ENCODE results near the gene DLL4.
"Not testable (repeated sequence)": the region's sequence is repeated elsewhere in the genome, so short reads cannot be mapped to it uniquely, and the experiment has no call there.

The DLL4 gene

GRCh38 chr15:40943764-40944365 lies 14.7 kb downstream of the DLL4 start:
- no peak for DNase-seq

GRCh38 chr15:40944510-40945296 lies 15.6 kb downstream of the DLL4 start:
- no peak for DNase-seq

GRCh38 chr15:40948706-40949473 lies 19.8 kb downstream of the DLL4 start:
- DNase-seq: no peak

DNA sequence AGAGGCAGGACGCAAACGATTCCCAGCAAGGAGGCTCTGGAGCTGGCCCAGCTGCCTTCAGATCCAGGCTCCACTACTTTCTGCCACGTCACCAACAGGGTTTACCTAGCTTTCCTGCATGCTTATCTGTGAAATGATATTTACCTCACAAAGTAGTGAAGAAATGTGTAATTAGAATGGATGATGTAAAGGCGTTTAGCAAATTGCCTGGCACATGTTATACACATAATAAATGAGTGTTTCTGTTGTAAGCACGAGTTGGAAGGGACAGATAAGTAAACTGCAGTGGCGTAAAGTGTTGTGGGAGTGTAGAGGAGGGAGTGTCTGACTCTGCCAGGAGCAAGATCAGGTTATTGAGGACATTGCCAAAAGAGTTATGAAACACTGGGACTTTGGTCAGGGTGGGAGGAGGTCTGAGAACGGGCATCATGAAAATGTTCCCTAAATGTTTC lies 20.6 kb downstream of the DLL4 start:
- DNase-seq: no peak

DNA sequence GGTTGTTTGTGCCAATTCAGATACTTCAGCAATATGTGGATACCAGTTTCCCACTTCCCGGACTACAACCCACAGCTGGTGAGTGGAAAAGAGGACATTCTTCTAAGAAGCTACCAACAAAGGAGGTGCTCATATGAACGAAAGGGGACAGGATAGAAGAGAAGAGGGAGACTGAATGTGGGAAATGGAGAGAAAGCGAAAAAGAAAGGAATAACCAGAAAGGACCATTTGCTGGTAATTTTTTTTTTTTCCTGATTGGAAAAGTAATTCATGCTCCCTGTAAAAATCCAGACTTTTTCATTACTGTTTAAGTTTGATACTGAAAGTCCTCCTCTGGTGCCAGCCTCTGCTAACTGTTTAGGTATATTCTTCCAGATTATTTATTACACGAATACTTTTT lies 22.6 kb downstream of the DLL4 start:
- DNase-seq: no peak

DNA sequence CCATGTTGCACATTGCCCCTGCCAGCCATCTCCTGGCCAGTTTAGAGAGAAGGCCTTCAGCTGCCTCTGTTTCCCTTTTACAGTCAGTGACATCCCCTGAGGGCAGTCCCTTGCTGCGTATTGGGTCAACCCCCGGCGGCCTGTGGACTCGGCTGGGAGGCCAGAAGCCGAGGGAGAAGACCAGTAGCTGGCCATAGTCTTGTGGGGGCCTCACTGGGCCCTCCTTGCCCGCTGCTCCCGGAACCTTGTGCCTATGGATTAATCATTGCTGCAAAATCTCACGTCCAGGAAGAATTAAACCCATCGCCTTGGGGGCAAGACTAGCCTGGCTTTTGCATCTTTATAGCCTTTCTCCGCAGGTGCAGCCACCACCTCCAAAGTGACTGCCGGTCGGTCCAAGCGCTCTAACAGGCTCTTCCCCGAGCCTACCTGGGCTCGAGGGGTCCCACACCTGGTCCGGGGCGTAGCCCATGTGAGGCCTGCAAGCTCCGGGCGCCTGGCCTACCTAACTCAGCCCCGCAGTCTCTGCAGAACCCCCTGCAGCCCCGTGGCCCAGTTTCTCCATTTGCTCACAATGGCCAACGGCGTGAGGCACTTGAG lies 23.3 kb downstream of the DLL4 start:
- DNase-seq: no peak

DNA sequence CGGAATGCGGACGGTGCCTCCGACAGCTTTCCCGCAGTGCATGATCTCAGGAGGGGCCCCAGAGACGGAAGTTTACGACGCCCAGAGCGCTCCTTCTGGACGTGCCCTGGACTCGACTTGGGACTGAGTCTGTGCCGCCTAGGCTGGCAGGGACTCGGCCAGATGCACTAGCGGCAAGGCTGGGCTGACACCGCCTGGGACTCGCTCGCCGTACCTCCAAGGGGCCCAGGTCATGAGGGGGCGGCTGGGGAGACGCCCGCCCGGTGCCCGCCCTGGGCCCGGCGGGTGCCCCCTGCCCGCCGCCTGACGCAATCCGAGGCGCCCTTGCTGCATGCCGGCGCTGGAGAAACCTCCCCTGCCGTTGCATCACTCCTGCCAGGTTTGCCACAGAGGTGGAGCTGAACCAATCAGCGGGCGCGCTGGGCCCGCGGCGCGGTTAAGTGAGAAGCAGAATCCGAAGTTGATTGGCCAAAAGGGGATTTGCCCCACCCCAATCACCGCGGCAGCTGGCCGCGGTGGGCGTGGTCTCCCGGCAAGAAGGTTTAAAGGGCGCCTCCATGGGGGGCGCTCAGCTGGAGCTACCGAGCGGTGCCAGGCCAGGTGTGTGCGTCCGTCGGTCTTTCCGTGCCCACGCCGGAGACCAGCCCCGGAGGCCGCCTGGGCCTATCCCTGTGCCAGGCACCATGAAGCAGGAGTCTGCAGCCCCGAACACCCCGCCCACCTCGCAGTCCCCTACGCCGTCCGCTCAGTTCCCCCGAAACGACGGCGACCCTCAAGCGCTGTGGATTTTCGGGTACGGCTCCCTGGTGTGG lies 24.0 kb downstream of the DLL4 start, which contains the start of gene CHAC1:
Gene CHAC1 (plus strand): TSS at position 571 of the 812 bp plus-strand sequence. CDS start 113 bp downstream, at position 684.
- DNase-seq: peak; percentile 86

GRCh38 chr15:40953713-40954074 lies 24.6 kb downstream of the DLL4 start:
- DNase-seq: no peak

- not testable (repeated sequence) for DNase-seq
Measured at GRCh38 chr15:40954158-40954848, 25.2 kb downstream of the DLL4 start.

GRCh38 chr15:40955141-40955903 lies 26.2 kb downstream of the DLL4 start:
- no peak for DNase-seq

DNA sequence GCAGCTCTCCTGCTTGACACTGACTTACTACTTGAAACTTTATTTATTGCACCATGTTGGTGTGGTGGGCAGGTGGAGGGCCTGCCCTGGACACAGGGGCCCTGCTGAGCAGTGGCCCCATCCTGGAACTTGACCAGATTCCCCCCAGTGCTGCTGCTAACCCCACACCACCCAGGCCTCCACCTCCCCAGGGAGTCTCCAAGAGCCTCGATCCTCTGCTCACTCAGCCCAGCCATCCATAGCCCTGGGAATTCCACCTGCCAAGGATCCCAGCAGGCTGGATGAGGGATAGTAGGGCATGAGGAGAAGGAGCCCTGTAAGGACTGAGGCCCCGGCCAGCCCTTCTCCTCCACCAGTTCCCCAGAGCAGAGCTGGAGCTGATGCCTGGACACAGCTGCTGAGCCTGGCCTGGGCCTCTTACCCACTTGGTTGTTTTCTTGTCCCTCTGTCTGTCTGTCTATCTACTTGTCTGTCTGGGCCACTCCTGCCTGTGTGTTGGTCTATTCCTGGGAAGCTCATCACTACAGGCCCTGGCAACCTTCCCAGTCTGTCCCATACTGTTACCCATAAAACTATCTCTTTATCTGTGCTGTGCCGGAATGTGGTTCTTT lies 26.9 kb downstream of the DLL4 start:
- DNase-seq: no peak

DNA sequence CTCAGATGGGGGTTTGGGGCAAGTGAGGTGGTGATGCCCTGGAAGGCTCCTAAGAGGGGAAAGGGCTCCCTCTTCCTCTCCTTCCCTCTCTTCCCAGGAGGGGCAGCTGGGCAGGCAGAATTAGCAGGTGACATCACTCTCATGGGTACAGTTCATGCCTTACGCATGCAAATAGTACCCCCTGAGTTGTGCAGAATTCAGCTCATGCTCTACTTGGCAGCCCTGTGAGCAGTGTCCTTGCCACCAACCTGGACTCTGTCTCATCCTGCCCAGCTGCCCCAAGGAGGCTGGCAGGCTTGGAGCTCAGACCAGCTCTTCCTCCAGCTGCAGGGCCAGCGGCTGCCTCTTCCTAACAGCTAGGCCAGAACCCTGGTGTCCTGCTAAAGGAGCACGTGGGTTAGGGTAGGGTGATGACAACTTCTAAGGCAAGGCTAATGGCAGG lies 27.4 kb downstream of the DLL4 start:
- no peak for DNase-seq

DNA sequence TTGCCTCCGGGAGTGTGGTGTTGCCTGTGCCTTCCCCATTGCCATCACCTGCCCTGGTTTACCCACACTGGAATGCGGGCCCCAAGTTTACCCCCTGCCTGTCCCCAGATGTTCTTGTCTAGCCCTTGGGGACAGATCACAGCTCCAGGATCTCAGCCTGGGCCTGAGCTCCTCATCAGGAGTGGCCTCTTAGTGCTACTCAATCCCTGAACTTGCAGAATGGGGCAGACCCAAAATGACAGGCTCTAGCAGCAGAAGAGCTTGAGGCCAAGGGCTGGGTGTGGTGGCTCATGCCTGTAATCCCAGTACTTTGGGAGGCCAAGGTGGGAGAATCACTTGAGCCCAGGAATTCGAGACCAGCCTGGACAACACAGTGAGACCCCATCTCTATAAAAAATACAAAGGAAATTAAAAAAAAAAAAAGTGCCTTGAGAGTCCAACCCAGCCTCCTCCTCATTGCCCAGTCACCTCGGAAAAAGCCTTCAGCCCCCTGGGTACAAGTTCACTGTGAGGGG lies 28.0 kb downstream of the DLL4 start:
- no peak for DNase-seq

DNA sequence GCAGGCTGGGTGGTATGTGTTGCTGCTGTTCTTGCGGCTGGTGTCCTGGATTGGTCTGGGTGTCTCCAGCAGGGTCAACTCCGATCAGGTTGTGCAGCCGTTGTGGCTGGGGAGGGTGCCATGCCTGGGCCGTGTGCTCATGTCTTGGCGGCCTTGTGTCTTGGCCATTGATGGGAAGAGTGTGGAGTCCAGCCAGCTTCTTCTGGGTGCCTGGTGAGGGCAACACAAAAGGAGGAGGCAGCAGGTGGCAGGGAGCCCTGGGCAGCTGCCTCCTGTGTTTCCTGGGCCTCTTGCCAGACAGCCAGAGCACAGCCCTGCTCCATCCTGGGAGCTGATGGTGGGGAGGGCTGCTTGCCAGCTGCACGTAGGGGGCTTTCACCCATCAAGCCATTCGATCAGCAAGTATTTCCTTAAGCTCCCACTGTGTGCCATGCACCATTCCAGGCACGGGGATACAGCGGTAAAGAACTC lies 28.5 kb downstream of the DLL4 start:
- peak; percentile 76 for DNase-seq

- DNase-seq: no peak
Measured at GRCh38 chr15:40958146-40958545, 29.0 kb downstream of the DLL4 start.

GRCh38 chr15:40958723-40959122 lies 29.6 kb downstream of the DLL4 start:
- DNase-seq: no peak

GRCh38 chr15:40959331-40960141 lies 30.4 kb downstream of the DLL4 start:
- DNase-seq: no peak

DNA sequence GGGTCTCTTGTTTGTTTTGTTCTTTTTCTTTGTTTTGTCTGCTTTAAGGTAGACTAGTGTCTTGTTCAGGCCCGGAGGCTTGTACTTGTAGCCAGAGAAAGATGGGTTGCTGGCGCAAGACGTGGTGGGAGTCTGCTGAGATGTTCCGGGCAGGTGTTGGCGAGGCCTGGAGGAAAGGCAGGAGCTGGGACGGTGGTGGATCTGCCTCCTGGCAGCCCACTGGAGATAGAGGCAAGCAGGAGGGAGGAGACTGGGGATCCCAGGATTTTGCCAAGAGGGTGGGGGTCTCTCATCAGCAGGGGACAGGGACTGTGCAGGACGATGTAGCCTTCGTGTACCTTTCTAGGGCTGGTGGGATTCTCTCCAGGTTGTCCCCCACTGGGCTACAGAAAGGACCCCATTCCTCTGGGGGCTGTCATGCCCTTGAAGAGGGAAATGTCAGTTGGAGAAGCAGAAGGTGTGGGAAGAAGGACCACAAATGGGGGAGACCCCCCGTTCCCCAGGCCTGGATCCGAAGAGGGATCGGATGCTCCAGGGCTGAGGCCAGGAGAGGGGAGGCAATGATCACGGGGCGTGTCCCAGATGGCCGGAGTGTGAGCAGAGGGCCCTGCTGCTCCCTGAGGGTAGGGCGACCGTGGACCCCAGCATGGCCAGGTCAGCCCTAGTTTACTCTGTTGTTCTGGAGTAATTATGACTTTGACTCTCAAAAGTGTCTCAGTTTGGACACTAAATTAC lies 31.2 kb downstream of the DLL4 start:
- DNase-seq: no peak
